SK-N-SH (cell line): Measurements from ENCODE around the gene CPED1.

Source experiments
- EP300 ChIP-seq, 2 experiments: IDR thresholded peaks; 2 replicates each; pipeline versions ENCODE4 v1.4.0 to v1.6.1; 2012; ENCODE audit warnings: borderline replicate concordance in 1 of 2, low read depth in 1 of 2, low read length in 1 of 2
- EZH2phosphoT487 ChIP-seq: fragments of 200-600 bp; sonication (generic); IDR thresholded peaks from 2 replicates; pipeline ENCODE4 v1.6.1; 2017; ENCODE audit warnings: low read depth, mixed run types, mild to moderate bottlenecking, antibody characterized with exemption, moderate library complexity, borderline replicate concordance
- POLR2AphosphoS5 ChIP-seq: IDR thresholded peaks from 2 replicates; pipeline ENCODE4 v1.6.1; 2012; ENCODE audit warnings: low read depth, low read length
- RCOR1 ChIP-seq: fragments of 150-350 bp; IDR thresholded peaks from 2 replicates; pipeline ENCODE4 v1.6.1; 2017; ENCODE audit warnings: antibody characterized with exemption, low read length
- TF ChIP-seq, protein P1 (sequence below): IDR thresholded peaks from 2 replicates; pipeline ENCODE4 v1.4.0; 2012; ENCODE audit warnings: low read depth, borderline replicate concordance
- TF ChIP-seq, protein P2 (sequence below): fragments of 150-350 bp; IDR thresholded peaks from 2 replicates; pipeline ENCODE4 v1.6.1; 2016; ENCODE audit warnings: mild to moderate bottlenecking, low read depth, low read length

DNA sequence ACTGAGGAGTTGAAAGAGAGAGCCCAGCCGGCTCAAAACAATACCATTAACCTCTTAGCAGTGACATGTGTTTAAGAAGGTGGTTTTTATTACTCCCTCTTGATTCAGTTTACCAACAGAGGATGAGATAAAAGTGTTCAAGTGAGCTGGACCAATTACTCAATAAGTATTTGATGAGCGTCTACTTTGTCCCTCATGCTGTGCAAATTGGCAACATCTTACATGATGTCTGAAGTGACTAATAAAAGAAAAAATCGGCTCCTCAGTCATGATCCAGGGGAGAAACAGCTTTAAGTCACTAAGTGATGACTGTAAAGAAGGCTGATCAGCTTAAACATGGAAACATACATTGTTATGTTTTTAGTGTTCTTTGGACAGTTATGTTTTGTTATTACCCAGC, 348.1 kb downstream of the CPED1 start:
- TF ChIP-seq EP300 (IDR thresholded peaks at IDR 0.05; ENCODE audit: borderline replicate concordance in 1 of 2, low read depth in 1 of 2, low read length in 1 of 2) (no peak), RCOR1 (no peak), POLR2AphosphoS5 (no peak), EZH2phosphoT487 (no peak)
- TF ChIP-seq, protein P1, sequence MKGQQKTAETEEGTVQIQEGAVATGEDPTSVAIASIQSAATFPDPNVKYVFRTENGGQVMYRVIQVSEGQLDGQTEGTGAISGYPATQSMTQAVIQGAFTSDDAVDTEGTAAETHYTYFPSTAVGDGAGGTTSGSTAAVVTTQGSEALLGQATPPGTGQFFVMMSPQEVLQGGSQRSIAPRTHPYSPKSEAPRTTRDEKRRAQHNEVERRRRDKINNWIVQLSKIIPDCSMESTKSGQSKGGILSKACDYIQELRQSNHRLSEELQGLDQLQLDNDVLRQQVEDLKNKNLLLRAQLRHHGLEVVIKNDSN: no peak
- TF ChIP-seq, protein P2, sequence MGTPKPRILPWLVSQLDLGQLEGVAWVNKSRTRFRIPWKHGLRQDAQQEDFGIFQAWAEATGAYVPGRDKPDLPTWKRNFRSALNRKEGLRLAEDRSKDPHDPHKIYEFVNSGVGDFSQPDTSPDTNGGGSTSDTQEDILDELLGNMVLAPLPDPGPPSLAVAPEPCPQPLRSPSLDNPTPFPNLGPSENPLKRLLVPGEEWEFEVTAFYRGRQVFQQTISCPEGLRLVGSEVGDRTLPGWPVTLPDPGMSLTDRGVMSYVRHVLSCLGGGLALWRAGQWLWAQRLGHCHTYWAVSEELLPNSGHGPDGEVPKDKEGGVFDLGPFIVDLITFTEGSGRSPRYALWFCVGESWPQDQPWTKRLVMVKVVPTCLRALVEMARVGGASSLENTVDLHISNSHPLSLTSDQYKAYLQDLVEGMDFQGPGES: no peak
